Calu3 (cell line): Measurements from ENCODE around the gene CHST3. TPM values are rescaled to one million over a fixed set of nuclear protein-coding genes. Genes with fewer than 3 reads are reported as not detected.
A peak's percentile ranks its signal among the peaks of the same experiment; 100 is the strongest.
"Not testable (repeated sequence)": the region's sequence is repeated elsewhere in the genome, so short reads cannot be mapped to it uniquely, and the experiment has no call there.

Experiments
- Bru-seq: library from RNA; stranded (reverse); fragments of 400-500 nt; gene quantifications from one replicate; lab custom pipeline; 2021; lab: Mats Ljungman, UMichigan
- BruChase-seq, 2 experiments: library from RNA; stranded (reverse); fragments of 400-500 nt; gene quantifications; one replicate each; lab custom pipeline; 2021; lab: Mats Ljungman, UMichigan
- BruUV-seq: library from RNA; stranded (reverse); fragments of 400-500 nt; replicated peaks from 2 replicates; lab custom pipeline; 2021; lab: Mats Ljungman, UMichigan
- CTCF ChIA-PET: fragments of 300-600 bp; sonication (Branson Sonifier 250); formaldehyde crosslinking; loops from one replicate; lab custom pipeline; 2022; ENCODE audit warnings: antibody characterized with exemption; lab: Charles Lee
- DNase-seq: peaks from one replicate; pipeline ENCODE4 v3.0.0; 2022
- H3K27ac Mint-ChIP-seq: one replicate; pipeline ENCODE4 v1.8.0; 2022; ENCODE audit warnings: mixed read lengths; ENCODE audit not compliant: unreplicated experiment
- H3K27me3 Mint-ChIP-seq: one replicate; pipeline ENCODE4 v1.8.0; 2022; ENCODE audit warnings: mixed read lengths; ENCODE audit not compliant: unreplicated experiment
- H3K36me3 Mint-ChIP-seq: one replicate; pipeline ENCODE4 v1.8.0; 2022; ENCODE audit warnings: mild to moderate bottlenecking, moderate library complexity, mixed read lengths; ENCODE audit not compliant: insufficient read depth, unreplicated experiment
- H3K4me1 Mint-ChIP-seq: one replicate; pipeline ENCODE4 v1.8.0; 2022; ENCODE audit warnings: mild to moderate bottlenecking, low read depth, mixed read lengths; ENCODE audit not compliant: unreplicated experiment
- H3K4me3 Mint-ChIP-seq: one replicate; pipeline ENCODE4 v1.8.0; 2022; ENCODE audit warnings: mild to moderate bottlenecking, low read depth, moderate library complexity, mixed read lengths; ENCODE audit not compliant: unreplicated experiment
- H3K9me3 Mint-ChIP-seq: one replicate; pipeline ENCODE4 v1.8.0; 2022; ENCODE audit warnings: low read depth, mixed read lengths; ENCODE audit not compliant: unreplicated experiment
- intact Hi-C: fragments of 100-400 bp; cut with micrococcal nuclease; formaldehyde crosslinking; loops from one replicate; pipeline ENCODE4 v1.10.0; 2022; ENCODE audit not compliant: unreplicated experiment
- long read RNA-seq: library from polyadenylated mRNA; stranded (forward); transcript quantifications from one replicate; pipeline ENCODE4 v2.0.0, GENCODE V29; 2022
- total RNA-seq: library from RNA; stranded (reverse); gene quantifications from 2 replicates; pipeline ENCODE4 v1.2.3, GENCODE V29; 2022
- TF ChIP-seq, protein P1 (sequence below): fragments of 200-600 bp; IDR thresholded peaks from one replicate; pipeline ENCODE4 v1.8.0; 2022; ENCODE audit warnings: antibody characterized with exemption; ENCODE audit not compliant: unreplicated experiment

The CHST3 gene, protein sequence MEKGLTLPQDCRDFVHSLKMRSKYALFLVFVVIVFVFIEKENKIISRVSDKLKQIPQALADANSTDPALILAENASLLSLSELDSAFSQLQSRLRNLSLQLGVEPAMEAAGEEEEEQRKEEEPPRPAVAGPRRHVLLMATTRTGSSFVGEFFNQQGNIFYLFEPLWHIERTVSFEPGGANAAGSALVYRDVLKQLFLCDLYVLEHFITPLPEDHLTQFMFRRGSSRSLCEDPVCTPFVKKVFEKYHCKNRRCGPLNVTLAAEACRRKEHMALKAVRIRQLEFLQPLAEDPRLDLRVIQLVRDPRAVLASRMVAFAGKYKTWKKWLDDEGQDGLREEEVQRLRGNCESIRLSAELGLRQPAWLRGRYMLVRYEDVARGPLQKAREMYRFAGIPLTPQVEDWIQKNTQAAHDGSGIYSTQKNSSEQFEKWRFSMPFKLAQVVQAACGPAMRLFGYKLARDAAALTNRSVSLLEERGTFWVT
- total RNA-seq: 14.3 and 32.4 TPM in 2 replicates
- Bru-seq, nascent RNA: percentile 63 among the genes with signal in this experiment
- BruChase-seq, experiment 1, labeled RNA remaining after a 6-hour chase: percentile 81 among the genes with signal in this experiment
- BruChase-seq, experiment 2, labeled RNA remaining after a 2-hour chase: percentile 85 among the genes with signal in this experiment
- long read RNA-seq, partial matches to known transcripts: 12 of 13 reads
- long read RNA-seq, other reads (novel, unspliced or antisense): 1 of 13 reads

DNA sequence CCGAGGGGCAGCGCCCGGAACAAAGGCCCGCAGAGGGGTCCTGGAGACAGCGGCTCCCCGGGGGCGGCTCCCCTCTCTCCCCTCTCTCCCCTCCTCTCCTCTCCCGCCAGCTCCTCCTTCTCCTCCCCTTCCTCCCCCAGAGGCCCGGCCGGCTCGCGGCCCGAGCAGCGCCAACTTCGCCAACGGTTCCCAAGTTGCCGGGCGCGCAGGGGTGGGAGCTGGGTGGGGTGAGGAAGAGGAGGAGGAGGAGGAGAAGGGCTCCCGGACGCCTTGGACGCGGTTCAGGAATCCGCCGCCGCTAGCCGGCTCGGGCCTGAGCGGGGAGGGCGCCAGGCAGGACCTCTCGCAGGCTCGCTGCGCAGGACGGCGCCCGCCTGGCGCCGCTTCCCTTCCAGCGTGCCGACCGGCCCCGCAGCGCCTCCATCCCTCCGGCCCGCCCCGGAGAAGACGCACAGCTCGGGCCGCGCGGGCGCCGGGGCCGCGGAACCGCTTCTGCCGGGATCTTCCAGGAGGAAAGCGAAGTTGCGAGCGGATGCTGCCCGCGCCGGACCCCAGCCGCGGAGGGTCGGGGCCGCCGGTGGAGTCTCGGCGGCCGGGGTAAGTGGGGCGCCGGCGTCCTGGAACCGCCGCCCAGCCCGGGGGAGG, at the start of gene CHST3:
Gene CHST3 (plus strand): TSS at position 298 of the 645 bp plus-strand sequence. CDS start 41,448 bp downstream, outside the sequence.
- peak; percentile 61 for DNase-seq
- H3K4me1 Mint-ChIP-seq: peaks cover 45% of the 10 kb centered on the region
- TF ChIP-seq, protein P1, sequence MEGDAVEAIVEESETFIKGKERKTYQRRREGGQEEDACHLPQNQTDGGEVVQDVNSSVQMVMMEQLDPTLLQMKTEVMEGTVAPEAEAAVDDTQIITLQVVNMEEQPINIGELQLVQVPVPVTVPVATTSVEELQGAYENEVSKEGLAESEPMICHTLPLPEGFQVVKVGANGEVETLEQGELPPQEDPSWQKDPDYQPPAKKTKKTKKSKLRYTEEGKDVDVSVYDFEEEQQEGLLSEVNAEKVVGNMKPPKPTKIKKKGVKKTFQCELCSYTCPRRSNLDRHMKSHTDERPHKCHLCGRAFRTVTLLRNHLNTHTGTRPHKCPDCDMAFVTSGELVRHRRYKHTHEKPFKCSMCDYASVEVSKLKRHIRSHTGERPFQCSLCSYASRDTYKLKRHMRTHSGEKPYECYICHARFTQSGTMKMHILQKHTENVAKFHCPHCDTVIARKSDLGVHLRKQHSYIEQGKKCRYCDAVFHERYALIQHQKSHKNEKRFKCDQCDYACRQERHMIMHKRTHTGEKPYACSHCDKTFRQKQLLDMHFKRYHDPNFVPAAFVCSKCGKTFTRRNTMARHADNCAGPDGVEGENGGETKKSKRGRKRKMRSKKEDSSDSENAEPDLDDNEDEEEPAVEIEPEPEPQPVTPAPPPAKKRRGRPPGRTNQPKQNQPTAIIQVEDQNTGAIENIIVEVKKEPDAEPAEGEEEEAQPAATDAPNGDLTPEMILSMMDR: no peak
- peaks cover 18% of the 10 kb centered on the region for H3K27me3 Mint-ChIP-seq
- peak within 1 kb of the TSS; percentile 30 for H3K27ac Mint-ChIP-seq
- BruUV-seq: no TSS peak
- no peaks in the 10 kb centered on the region for H3K9me3 Mint-ChIP-seq
- peak within 1 kb of the TSS; percentile 95 for H3K4me3 Mint-ChIP-seq
- H3K36me3 Mint-ChIP-seq: peaks cover 54% of the 10 kb centered on the region
- intact Hi-C loops: loop anchor here (2.0 kb wide), 1 partner anchor 85 kb away; no protein-coding TSS in a partner anchor
- CTCF ChIA-PET: interaction anchor here (0.5 to 2.2 kb wide), 6 partner anchors 10 to 368 kb away, joined by 3 to 7 read pairs (median 4); no protein-coding TSS in a partner anchor

DNA sequence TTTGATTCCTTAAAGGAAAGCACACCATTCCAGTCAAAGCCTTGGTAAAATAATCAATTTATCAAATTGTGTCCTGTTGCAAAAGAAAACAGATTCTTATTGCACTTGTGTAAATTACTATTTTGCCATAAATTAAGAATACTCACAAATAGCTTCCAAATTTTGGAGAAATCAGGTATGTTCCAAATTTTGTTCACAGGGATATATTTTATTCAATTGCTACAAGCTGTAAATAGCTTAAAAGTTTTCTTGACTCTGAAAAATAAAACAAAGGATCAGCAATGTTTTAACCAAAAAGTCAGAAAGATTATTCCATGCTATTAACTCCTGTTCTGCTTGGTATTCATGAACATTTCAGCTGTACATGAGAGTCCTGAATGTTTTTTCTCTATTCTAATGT, 47.4 kb upstream of the CHST3 start:
- no peak overlapping the region for H3K4me3 Mint-ChIP-seq
- no peak overlapping the region for H3K27ac Mint-ChIP-seq
- no TSS peak for BruUV-seq
- no peak for DNase-seq
- no peaks in the 10 kb centered on the region for H3K9me3 Mint-ChIP-seq
- H3K4me1 Mint-ChIP-seq: peaks cover 22% of the 10 kb centered on the region
- intact Hi-C loops: no loop called here
- CTCF ChIA-PET: interaction anchor here (1.0 to 1.2 kb wide), 2 partner anchors 153 to 209 kb away, joined by 3 read pairs; no protein-coding TSS in a partner anchor
- H3K27me3 Mint-ChIP-seq: no peaks in the 10 kb centered on the region
- TF ChIP-seq, protein P1: no peak
- H3K36me3 Mint-ChIP-seq: no peaks in the 10 kb centered on the region

DNA sequence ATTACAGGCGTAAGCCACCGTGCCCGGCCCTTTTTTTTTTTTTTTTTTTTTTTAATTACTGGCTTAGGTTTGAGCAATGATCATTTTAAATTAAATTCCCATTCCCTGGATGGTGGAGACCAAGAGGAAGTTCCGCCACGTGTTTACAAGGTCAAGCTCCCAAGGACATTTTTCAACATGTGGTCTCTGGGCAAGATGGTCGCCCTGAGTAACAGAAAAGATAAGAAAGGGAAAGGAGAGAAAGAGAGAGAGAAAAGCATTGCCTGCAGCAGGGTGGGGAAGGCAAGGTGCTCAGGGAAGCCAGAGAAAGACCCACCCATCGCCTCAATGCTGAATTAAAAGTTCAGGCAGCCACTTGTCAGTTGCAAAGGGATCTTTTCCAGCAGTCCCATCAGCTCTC, 45.2 kb upstream of the CHST3 start:
- intact Hi-C loops: no loop called here
- DNase-seq: no peak
- no TSS peak for BruUV-seq

DNA sequence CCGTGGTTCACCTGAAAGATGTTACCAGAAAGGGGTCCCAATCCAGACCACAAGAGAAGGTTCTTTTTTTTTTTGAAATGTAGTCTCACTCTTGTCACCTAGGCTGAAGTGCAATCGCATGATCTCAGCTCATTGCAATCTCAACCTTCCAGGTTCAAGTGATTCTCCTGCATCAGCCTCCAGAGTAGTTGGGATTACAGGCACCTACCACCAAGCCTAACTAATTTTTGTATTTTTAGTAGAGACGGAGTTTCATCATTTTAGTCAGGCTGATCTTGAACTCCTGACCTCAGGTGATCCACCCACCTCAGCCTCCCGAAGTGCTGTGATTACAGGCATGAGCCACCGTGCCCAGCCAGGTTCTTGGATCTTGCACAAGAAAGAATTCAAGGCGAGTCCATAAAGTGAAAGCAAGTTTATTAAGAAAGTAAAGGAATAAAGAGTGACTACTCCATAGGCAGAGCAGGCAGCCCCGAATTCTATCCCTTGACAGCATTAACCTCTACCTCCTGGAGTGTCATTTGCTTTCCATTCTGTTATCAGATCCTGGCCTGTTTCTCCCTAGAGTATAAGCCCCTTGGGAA, 44.1 kb upstream of the CHST3 start:
- Mint-ChIP-seq H3K4me1 (peaks cover 25% of the 10 kb centered on the region), H3K4me3 (peak overlapping the region; percentile 4)
- DNase-seq, H3K27ac Mint-ChIP-seq, H3K36me3 Mint-ChIP-seq, H3K9me3 Mint-ChIP-seq, H3K27me3 Mint-ChIP-seq, BruUV-seq: not testable (repeated sequence)
- CTCF ChIA-PET: interaction anchor here (0.6 to 1.3 kb wide), 3 partner anchors 11 to 129 kb away, joined by 4 to 9 read pairs (median 4); no protein-coding TSS in a partner anchor
- intact Hi-C loops: loop anchor here (1.0 kb wide), 1 partner anchor 50 kb away; no protein-coding TSS in a partner anchor

More for the DNA sequence above, 45.2 kb upstream of the CHST3 start:
- no peaks in the 10 kb centered on the region for H3K9me3 Mint-ChIP-seq
- H3K4me1 Mint-ChIP-seq: peaks cover 25% of the 10 kb centered on the region
- no peaks in the 10 kb centered on the region for H3K27me3 Mint-ChIP-seq
- no peaks in the 10 kb centered on the region for H3K36me3 Mint-ChIP-seq
- H3K27ac Mint-ChIP-seq: no peak overlapping the region
- CTCF ChIA-PET: interaction anchor here (0.6 to 1.3 kb wide), 3 partner anchors 14 to 224 kb away, joined by 3 to 7 read pairs (median 4); no protein-coding TSS in a partner anchor
- no peak overlapping the region for H3K4me3 Mint-ChIP-seq
- TF ChIP-seq, protein P1: no peak
